GM21529 (cell line): ENCODE results near the gene QDPR.
"Not testable (repeated sequence)": the region's sequence is repeated elsewhere in the genome, so short reads cannot be mapped to it uniquely, and the experiment has no call there.

Experiments used
- ATAC-seq: cut with Tn5 transposase; IDR thresholded peaks from one replicate; pipeline ENCODE4 v1.9.1; 2021; ENCODE audit not compliant: unreplicated experiment

Gene QDPR

DNA sequence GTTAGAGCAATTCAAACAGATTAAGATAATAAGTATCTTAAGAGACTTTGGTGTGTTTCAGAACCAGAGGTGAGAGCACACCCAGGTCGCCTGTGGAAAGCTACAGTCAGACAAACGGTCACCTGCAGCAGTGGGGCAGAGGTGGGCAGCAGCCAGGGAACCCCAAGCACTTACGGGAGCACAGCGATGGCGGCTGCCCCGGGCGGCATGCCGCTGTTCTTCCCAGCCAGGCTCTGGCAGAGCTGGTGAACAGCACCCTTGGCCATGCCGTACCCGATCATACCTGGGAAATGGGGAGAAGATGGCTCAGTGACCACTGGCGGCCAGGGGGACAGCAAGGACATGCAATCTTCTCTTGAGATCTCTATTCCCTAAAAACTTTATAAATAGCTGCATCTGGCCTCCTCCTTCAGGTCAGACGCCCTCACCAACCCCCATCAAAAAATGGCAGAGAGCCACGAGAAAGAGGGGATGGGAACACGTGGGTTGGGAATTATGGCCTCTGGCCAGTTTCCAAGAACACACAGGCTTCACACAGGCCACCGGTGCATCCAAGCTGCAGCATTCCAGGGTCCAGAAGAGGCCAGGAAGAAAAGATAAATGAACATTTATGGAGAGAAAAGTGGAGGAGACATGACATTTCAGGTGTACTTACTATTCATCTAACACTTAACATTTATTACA, 19.7 kb downstream of the QDPR start:
- ATAC-seq, result no peak

GRCh38 chr4:17491196-17491595, 20.7 kb downstream of the QDPR start:
- ATAC-seq, result no peak

DNA sequence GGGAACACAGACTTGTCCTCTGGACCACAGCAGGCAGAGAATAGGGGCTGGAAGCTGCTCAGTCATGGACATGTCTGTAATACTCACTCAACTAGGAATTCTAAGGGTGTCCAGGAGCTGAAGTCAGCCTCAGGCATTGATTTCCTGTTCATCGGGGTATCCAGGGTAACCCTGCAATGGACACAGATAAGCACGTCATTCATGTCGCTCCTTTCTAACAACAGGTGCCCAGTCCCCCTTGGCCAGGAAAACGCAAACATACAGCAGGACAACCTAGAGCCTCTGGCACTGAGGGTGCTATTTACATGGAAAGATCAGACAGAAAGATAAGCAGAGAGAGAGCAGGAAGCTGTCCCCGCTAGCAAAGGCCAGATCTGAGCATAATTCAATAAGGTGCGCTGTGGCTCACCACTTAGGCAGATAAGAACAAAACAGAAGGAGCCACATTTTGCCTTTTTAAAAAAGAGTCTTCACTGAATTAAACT, 21.3 kb downstream of the QDPR start:
- no peak for ATAC-seq

GRCh38 chr4:17489721-17490120, 22.2 kb downstream of the QDPR start:
- ATAC-seq, result no peak

- ATAC-seq, result no peak
Measured at GRCh38 chr4:17489123-17489522, 22.8 kb downstream of the QDPR start.

- no peak for ATAC-seq
Measured at GRCh38 chr4:17482716-17483115, 29.2 kb downstream of the QDPR start.

GRCh38 chr4:17480955-17481354, 30.9 kb downstream of the QDPR start:
- ATAC-seq, result no peak

DNA sequence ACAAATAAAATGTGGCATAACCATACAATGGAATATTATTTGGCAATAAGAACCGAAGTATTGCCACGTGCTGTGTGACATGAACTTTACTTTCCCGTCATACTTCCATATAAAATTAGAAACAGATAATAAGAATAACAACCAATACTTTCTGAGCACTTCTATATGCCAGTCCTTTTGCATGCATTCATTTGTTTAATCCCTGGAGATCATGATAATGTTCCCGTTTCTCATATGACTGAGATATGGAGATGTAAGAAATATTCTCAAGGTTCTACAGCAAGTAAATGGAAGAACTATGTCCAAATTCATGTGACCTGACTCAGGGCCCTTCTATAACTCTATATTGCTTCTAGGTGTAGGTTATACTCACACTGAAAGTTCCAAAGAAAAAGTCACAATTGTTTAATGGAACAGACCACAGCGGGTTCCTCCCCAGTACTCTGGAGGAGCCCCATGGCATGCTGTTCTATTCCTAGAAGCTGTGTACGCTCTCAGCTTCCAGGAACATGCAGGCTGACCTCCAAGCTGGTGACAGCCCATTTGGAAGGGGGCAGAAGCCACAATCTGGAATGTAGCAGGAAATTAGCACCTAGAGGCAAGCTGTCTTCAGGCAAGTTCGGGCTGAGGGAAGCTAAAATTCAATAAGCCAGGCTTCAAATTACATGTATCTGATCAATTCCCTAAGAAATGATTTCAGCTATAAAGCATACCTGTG, 31.5 kb downstream of the QDPR start:
- ATAC-seq, result no peak

DNA sequence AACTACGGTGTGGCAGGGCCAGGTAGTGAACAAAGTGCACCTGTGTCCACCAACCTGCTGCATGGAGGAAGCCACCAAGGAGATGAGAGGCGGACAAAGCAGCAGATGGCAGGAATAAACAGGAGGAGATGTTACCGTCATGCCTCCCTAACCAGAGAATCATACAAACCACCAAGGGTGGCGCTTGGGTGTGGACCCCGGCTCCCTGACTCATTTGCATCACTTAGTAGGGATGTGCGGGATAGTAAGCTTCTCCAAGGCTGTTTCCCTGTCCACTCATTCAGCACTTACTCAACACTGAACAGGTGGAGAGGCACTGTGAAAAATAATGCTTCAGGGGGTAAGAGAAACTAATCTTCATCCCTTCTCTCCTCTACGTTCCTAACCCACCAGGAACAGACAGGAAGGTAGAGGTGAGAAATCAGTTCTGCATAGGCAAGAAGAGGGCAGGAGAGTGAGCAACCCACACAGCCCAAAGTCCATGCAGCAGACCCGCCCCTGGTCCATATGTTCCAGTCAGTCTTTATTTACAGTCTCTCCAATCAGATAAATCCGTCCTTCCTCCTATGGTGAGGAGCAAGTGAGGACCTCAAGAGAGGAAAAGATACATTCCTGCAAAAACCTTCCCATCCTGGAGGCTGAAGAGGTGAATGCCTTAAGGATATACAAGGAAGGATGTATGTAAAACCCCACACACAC, 34.0 kb downstream of the QDPR start:
- ATAC-seq, result no peak

DNA sequence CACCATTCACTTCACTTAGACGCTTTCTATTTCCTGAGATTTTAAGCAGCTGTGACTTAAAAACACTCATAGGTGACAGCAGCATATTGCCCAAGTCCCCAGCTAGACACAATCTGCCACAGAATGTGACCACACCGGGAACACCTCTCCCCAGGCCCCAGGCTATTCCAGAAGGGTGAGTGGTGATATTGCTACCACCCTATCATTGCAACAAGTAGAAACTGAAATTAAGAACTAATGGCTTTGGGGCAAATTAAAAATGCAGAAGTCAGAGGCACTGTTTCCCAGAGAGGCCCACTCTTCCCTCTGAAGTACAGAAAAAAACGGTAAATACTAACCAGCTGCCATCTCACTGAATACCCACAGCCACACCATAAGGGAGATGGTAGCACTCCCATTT, 35.0 kb downstream of the QDPR start:
- ATAC-seq, result no peak

GRCh38 chr4:17475481-17475880, 36.4 kb downstream of the QDPR start:
- no peak for ATAC-seq

GRCh38 chr4:17469931-17470674, 41.8 kb downstream of the QDPR start:
- ATAC-seq, result no peak

DNA sequence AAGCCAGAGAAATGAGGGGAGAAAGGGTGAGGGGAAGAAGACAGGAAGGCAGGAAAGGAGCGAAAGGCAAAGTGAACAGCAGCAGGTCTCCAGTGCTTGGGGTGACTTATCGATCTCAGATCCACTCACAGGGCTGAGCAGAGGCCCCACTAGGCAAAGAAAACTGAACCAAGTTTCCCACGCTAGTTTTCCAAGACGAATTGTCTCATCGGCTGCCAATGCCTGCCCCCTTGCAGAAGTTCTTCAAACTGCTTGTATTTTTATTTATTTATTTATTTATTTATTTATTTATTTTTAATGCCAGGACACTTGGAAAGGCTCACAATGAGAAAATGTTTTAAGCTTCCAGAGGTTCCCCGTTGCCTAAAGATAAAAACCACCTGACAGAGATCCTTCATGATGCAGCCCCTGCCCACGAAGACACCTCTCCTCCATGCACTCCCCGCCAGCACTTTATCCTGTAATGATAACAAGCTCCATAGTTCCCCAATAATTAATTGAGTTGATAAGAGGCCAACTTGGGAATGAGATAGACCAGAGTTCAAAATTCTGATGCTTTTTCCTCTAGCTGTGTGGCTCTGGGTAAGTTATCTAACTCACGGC, 43.2 kb downstream of the QDPR start:
- no peak for ATAC-seq

DNA sequence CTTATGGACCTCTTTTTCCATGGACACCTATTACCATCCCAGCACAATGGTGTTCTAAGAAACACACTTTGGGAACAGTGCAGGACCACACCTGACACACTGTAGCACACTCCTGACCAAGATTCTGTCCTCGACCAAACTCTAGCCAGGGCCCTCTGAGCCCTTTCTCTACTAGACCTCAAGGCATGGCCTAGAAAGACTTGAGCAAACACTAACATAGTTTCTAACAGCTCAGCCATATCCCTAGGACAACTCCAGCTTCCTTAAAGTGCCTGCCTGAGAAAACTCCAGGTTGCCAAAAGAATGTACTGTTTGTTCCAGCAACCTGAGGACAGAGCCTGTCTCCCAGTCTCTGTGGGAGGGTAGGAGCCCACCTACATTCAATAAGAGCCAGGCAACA, 48.3 kb downstream of the QDPR start:
- ATAC-seq, result no peak

DNA sequence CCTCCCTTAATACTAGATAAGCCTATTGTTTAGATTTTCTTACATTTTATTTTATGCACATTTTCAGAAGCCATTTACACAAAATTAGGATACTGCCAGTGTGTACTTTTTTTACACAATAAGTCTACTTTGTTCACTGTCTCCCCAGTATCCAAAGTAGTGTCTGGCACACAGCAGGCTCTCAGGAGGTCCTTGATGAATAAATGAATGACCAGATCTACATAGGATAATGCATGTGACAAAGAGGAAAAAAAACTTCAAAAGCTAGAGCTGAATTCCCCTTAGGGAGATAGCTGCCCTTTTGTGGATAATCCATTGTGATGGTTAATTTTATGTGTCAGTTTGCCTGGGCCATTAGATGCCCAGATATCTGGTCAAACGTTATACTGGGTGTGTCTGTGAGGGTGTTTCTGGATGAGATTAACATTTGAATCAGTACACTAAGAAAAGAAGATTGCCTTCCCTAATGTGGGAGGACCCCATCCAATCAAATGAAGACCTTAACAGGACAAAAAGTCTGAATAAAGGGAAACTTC, 61.6 kb downstream of the QDPR start:
- ATAC-seq, result no peak

DNA sequence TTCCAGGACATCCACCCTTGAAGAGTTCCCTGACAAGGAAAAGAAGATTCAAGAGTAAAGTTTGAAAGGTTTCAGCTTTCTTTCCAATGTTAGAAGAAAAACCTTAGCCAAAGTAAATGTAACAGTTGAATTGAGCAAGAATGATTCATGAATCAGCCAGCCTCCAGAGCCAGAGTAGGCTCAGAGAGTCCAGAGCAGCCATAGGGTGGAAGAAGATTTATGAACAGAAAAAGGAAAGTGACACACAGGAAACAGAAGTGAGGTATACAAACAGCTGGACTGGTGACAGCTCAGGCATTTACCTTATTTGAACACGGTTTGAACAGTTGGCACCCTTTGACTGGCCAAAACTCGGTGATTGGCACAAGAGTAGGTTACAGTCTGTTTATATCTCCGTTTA, 63.2 kb downstream of the QDPR start:
- no peak for ATAC-seq

DNA sequence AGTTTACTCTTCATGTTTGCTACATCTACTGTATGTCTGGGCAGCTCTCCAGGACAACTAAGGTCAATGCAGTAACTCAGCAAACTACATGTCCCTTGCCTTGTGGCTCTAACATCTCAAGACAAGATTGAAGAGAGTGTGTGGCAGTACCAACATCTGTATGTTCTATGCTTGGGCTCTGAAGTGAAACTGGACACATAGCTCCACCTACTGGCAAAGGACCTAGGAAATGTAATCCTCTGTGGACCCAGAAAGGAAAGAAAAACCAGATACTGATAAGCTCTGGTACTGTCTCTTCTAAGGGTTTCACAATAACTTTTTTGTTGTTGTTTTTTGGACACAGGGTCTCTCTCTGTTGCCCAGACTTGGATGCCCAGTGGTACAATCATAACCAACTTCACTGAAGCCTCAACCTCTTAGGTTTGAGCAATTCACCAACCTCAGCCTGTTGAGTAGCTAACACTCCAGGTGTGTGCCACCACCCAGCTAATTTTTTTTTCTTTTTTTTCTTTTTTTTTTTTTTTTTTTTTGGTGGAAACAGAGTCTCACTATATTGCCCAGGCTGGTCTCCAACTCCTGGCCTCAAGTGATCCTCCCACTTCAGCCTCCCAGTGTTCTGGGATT, 64.1 kb downstream of the QDPR start:
- ATAC-seq, result peak; percentile 96

GRCh38 chr4:17447056-17447455, 64.8 kb downstream of the QDPR start:
- ATAC-seq, result no peak

GRCh38 chr4:17442477-17442876, 69.4 kb downstream of the QDPR start:
- not testable (repeated sequence) for ATAC-seq

GRCh38 chr4:17437396-17437795, 74.5 kb downstream of the QDPR start:
- ATAC-seq, result no peak
